HG03196 (cell line): ENCODE results near the gene SNX10.

Source experiments
- ATAC-seq: cut with Tn5 transposase; IDR thresholded peaks from one replicate; pipeline ENCODE4 v1.9.1; 2021; ENCODE audit not compliant: unreplicated experiment

The SNX10 gene

GRCh38 chr7:26365901-26366275, 74.2 kb downstream of the SNX10 start:
- no peak for ATAC-seq

DNA sequence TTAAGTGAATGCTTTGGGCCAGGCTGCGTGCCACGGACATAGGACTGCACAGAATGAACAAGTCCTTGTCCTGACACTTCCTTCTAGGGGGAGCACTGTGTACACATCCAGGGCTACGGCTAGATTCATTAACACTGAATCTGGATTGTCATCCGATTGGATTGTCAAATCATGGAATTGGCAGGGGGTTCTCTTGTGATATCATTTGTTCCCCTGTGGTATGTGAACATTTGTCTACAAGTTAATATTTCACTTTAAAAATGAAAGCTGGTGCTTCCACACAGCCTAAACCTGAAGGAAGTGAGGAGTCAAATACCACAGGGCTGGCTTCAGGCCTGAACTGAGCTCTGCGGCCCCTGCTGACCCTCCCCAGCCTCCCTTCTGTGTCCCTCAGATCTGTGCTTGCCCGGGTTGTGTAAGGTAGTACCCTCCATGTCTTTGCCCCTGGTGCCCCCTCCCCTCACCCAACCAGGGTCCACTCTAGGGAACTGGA, 75.6 kb downstream of the SNX10 start:
- no peak for ATAC-seq

DNA sequence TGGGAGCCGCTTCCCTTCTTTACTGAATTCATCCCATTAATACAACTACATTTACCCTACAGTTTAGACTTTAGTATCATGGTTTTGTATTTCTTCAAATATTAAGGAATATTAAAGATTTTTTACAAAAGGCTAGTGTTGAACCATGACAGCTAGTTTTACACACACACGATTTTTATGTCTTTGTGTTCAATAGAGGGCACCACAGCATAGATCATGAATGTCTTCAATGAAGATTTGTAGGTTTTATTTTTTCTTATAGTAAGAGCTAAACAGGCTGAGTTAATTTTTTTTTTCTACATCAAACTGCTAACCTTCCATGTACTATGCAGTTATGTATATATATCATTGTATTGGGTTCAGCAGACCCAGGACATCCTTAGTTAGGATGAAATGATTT, 76.9 kb downstream of the SNX10 start:
- ATAC-seq, result no peak

GRCh38 chr7:26369593-26369992, 77.9 kb downstream of the SNX10 start:
- no peak for ATAC-seq

GRCh38 chr7:26370011-26370410, 78.3 kb downstream of the SNX10 start:
- ATAC-seq, result no peak

- no peak for ATAC-seq
Measured at GRCh38 chr7:26372249-26372648, 80.6 kb downstream of the SNX10 start.

- no peak for ATAC-seq
Measured at GRCh38 chr7:26372704-26373103, 81.0 kb downstream of the SNX10 start.

GRCh38 chr7:26374647-26375373, 83.1 kb downstream of the SNX10 start:
- no peak for ATAC-seq

DNA sequence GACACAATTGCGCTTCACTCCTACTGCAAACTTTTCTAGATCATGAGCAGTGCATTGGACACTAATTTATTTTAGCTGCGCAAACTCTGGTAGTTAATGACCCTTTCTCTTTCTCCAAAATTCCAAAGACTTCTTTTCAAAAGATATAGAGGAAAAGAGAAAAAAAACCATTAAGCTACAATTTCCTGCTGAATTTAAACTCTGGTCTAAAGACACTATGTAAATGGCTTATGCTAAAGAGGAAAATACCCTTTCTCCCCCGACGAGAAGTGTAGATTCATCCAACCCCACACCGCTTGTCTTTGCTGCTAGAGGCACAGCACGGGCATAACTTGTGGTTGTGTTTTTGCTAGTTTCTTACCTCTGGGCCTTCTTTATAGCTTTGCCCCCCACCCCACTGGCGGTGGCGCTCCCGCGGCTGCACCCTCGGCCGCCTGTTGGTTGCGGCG, 84.1 kb downstream of the SNX10 start:
- ATAC-seq, result peak; percentile 28

DNA sequence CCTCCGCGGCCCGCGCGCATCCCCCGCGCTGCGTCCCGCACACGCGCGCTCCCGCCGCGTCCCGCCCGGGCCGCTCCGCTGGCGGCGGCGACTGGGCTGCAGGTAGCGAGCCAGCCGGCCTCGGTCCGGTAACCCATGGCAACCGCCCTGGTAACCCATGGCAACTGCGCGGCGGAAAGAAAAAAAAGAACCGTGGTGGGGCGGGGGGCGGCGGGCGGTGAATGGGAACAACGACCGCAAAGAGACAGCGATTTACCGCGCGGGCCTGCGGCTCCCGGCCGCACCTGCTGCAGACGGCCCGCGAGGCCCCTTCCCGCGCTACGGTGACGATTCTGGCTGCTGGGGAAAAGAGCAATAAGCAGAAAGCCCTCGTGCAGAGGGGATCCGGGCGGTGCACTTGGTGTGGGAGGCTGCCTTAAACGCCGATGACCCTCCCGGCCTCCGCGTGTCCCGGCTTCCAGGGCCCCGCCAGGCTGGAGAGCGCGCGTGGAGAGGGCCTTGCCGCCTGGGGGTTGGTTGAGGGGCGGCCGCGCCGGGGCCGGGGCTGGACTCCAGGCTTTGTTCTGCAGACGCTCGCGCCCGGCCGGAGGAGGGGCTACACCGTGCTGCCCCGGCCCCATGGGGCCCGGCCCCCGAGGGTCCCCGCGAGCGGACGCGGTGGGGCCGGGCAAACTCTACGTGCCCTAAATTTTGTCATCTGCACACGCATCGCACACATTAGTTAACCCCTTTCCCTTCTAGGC, 84.7 kb downstream of the SNX10 start:
- ATAC-seq, result peak; percentile 31

- ATAC-seq, result no peak
Measured at GRCh38 chr7:26378016-26378415, 86.4 kb downstream of the SNX10 start.

GRCh38 chr7:26379711-26380110, 88.0 kb downstream of the SNX10 start:
- ATAC-seq, result no peak

DNA sequence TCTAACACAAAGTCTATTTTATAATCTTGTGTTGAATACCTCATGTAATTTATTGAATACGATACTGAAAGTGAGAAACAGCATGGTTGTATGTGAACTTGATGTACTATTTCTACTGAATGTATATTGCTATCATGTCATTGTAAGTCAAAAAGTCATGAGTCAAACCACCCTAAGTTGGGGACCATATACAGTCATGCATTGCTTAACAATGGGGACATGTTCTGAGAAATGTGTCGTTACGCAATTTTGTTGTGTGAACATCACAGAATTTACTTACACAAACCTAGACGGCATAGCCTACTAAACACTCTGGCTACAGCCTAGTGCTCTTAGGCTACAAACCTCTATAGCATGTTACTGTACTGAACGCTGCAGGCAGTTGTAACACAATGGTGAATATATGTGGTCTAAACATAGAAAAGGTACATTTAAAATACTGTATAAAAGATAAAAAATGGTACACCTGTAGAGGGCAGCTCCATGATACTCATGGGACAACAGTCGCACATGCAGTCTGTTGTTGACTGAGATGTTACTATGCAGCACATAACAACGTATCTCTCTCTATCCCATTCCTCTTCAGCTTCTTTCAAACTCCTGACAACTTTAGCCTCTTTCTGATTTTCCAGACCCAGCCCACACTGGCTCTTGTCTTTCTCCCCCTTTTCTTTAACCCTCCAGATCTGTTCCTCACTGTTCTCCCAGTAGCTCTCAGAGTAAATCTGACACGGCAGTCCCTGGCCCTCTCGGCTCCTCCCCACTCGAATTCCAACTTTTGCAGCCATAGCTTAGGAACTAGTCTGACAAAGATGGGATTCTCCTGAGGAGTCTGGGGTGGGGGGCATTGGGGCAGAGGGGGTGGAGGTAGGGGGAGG, 90.1 kb downstream of the SNX10 start:
- no peak for ATAC-seq

DNA sequence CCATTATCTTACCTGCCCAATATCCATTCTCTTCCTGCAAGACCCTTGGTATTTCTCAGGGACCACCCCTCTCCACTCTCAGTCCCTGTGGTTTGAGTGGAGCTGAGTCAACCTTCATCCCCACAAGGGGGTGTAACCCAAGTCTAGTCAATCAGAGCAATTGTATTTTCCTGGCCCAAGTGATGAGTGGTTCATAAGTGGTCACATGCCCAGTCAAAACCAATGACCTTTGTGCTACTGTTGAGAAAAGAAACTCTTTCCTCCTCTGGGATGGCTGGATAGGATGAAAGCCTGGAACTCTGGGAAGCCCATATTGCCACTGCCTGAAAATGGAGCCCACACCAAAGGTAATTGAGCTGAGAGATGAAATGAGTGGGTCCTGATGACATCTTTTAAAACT, 93.6 kb downstream of the SNX10 start:
- no peak for ATAC-seq

DNA sequence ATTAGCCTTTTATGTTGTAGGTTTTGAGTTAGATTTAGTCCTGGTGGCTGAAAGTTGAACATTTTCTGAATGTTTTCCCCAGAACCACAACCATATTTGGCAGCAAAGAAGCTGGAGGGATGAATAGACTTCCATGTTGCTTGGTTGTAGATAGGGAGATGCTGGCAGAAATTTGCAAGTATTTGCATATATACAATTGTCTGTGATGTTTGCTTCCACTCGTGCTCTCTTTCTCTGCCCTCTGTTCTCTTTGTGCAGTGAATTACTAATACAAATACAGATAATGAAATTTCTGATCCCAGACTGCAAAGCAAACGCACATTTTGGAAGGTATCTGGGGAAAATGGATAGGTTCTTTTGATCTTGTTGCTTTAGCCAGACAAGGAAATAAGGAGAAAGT, 96.1 kb downstream of the SNX10 start:
- no peak for ATAC-seq

- ATAC-seq, result peak; percentile 77
Measured at GRCh38 chr7:26388256-26388655, 96.6 kb downstream of the SNX10 start.

- no peak for ATAC-seq
Measured at GRCh38 chr7:26390016-26390415, 98.4 kb downstream of the SNX10 start.

- no peak for ATAC-seq
Measured at GRCh38 chr7:26393818-26394217, 102.2 kb downstream of the SNX10 start.

DNA sequence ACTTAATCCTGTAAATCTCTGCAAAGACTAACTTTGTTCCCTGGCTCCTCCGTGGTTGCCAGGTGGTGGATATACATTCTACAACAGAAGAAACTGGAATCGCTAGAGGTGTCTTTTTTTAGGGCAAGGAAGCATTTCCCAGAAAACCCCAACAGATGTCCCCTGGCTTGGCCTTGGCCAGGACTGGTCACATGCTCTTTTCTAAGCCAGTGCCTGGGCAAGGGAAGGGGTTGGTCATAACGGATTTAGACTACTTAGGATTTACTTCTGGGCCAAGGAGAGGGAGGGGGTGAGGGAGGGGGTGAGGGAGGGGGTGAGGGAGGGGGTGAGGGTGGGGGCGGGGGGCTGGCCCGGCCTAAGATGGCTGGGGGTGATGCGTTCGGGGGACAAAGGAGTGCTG, 105.7 kb downstream of the SNX10 start:
- no peak for ATAC-seq

- ATAC-seq, result peak; percentile 15
Measured at GRCh38 chr7:26397796-26398426, 106.2 kb downstream of the SNX10 start.

- ATAC-seq, result peak; percentile 37
Measured at GRCh38 chr7:26398427-26398755, 106.7 kb downstream of the SNX10 start.
